RPMI8226 (cell line): Measurements from ENCODE around the gene SEMA3A.
"Not testable (repeated sequence)": the region's sequence is repeated elsewhere in the genome, so short reads cannot be mapped to it uniquely, and the experiment has no call there.

ENCODE experiments used
- DNase-seq: peaks from one replicate; pipeline ENCODE4 v3.0.0-alpha.2; 2015

Gene SEMA3A

GRCh38 chr7:84150370-84150769 is 44.2 kb downstream of the SEMA3A start:
- DNase-seq: not testable (repeated sequence)

- no peak for DNase-seq
Observed at GRCh38 chr7:84149573-84149972, 45.0 kb downstream of the SEMA3A start.

- DNase-seq: no peak
Observed at GRCh38 chr7:84145892-84146291, 48.7 kb downstream of the SEMA3A start.

GRCh38 chr7:84144935-84145334 is 49.7 kb downstream of the SEMA3A start:
- DNase-seq: no peak

- DNase-seq: no peak
Observed at GRCh38 chr7:84144480-84144879, 50.1 kb downstream of the SEMA3A start.

GRCh38 chr7:84142726-84143125 is 51.9 kb downstream of the SEMA3A start:
- no peak for DNase-seq

- no peak for DNase-seq
Observed at GRCh38 chr7:84139986-84140729, 54.4 kb downstream of the SEMA3A start.

- DNase-seq: no peak
Observed at GRCh38 chr7:84138411-84138810, 56.2 kb downstream of the SEMA3A start.

- no peak for DNase-seq
Observed at GRCh38 chr7:84137812-84138211, 56.8 kb downstream of the SEMA3A start.

- DNase-seq: no peak
Observed at GRCh38 chr7:84136809-84137208, 57.8 kb downstream of the SEMA3A start.

GRCh38 chr7:84136336-84136735 is 58.3 kb downstream of the SEMA3A start:
- no peak for DNase-seq

GRCh38 chr7:84134169-84134568 is 60.4 kb downstream of the SEMA3A start:
- no peak for DNase-seq

- no peak for DNase-seq
Observed at GRCh38 chr7:84125654-84126053, 68.9 kb downstream of the SEMA3A start.

GRCh38 chr7:84123965-84124547 is 70.5 kb downstream of the SEMA3A start:
- no peak for DNase-seq

GRCh38 chr7:84122582-84123360 is 71.8 kb downstream of the SEMA3A start:
- no peak for DNase-seq

- DNase-seq: no peak
Observed at GRCh38 chr7:84117304-84117703, 77.3 kb downstream of the SEMA3A start.

- DNase-seq: no peak
Observed at GRCh38 chr7:84113906-84114850, 80.4 kb downstream of the SEMA3A start.

- DNase-seq: no peak
Observed at GRCh38 chr7:84113286-84113685, 81.3 kb downstream of the SEMA3A start.

- DNase-seq: no peak
Observed at GRCh38 chr7:84112771-84113170, 81.8 kb downstream of the SEMA3A start.

GRCh38 chr7:84111842-84112241 is 82.7 kb downstream of the SEMA3A start:
- no peak for DNase-seq

GRCh38 chr7:84110400-84110799 is 84.2 kb downstream of the SEMA3A start:
- no peak for DNase-seq

- no peak for DNase-seq
Observed at GRCh38 chr7:84108787-84109186, 85.8 kb downstream of the SEMA3A start.

- DNase-seq: no peak
Observed at GRCh38 chr7:84108119-84108518, 86.5 kb downstream of the SEMA3A start.
